Measurements from ENCODE around the gene UNC13D.
"Not testable (repeated sequence)": the region's sequence is repeated elsewhere in the genome, so short reads cannot be mapped to it uniquely, and the experiment has no call there.

The UNC13D gene

DNA sequence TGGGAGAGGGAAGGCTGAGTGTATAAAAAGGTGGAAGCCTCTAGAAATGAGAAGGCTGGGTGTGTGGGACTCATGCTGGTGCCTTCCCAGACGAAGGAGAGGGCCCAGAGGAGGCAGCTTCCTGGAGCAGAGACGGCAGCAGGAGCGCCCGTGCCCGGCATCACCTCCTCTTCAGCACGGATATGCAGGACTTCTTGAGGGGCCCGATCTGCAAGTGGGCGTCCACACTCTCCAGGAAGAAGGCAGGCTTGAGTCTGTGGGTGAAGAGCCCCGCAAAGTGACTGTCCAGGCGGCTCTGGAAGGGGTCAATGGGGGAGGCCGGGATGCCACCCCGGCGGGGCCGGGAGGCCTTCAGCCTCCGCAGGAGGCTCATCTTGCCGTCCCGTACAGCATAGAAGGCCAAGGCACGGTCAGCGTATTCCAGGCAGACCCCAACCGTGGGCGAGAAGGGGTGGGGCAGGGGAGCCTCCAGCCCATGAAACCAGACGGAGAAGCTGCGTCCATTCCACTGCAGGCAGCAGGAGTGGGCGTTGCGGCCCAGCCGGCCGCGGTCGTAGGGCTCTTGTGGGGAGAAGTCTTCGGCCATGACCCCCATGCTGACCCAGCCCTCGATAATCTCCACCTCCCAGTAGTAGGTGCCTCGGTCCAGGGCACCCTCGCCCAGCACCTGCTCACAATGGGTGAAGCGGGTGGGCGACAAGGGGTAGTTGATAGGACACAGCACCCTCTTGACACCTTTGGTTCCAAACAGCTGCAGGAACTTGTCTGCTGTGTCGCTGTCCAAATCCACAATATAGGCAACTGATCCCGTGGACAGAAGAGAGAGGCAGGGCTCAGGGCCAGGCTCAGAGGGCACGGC lies 30.3 kb upstream of the UNC13D start:
- DNase-seq = no peak

- DNase-seq = no peak
Measured at GRCh38 chr17:75873587-75874322, 29.6 kb upstream of the UNC13D start.

- DNase-seq = peak; percentile 66
Measured at GRCh38 chr17:75872434-75873351, 28.5 kb upstream of the UNC13D start.

- DNase-seq = not testable (repeated sequence)
Measured at GRCh38 chr17:75870228-75870627, 26.0 kb upstream of the UNC13D start.

DNA sequence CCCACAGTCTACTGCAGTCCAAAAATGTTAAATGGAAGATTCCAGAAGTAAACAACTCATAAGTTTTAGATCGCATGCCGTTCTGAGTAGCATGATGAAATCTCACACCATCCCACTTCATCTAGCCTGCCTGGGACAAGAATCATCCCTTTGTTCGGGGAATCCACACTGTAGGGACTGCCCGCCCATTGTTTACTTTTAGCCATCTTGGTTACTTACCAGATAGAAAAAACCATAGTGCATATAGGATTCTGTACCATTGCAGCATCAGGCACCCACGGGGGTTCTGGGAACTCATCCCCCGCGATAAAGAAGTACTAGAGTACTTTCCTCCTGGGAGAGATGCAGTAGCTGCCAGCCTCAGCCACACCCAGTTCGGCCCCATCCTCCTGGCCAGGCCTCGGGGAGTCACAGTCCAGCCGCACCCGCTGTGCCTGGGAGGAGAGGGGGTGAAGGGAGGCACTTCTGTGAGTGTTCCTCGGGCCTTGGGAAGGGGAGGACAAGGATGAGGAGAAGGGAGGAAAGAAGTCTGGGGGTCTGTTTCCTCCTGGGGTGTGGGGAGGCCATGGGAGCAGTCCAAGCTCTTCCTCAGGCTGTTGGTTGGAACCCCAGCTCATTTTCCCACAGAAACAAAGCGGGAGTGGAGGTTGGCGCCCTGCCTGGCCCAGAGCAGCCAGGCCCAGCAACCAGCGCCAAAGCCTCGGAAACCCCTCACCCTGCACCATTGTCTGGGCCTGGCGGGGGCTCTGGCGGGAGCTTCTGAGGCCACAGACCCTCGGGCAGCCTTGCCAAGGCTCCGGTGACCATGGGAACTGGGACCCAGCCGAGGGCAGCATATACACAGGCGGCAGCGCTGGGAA lies 25.3 kb upstream of the UNC13D start:
- no peak for DNase-seq

GRCh38 chr17:75868730-75869281 lies 24.6 kb upstream of the UNC13D start:
- not testable (repeated sequence) for DNase-seq

DNA sequence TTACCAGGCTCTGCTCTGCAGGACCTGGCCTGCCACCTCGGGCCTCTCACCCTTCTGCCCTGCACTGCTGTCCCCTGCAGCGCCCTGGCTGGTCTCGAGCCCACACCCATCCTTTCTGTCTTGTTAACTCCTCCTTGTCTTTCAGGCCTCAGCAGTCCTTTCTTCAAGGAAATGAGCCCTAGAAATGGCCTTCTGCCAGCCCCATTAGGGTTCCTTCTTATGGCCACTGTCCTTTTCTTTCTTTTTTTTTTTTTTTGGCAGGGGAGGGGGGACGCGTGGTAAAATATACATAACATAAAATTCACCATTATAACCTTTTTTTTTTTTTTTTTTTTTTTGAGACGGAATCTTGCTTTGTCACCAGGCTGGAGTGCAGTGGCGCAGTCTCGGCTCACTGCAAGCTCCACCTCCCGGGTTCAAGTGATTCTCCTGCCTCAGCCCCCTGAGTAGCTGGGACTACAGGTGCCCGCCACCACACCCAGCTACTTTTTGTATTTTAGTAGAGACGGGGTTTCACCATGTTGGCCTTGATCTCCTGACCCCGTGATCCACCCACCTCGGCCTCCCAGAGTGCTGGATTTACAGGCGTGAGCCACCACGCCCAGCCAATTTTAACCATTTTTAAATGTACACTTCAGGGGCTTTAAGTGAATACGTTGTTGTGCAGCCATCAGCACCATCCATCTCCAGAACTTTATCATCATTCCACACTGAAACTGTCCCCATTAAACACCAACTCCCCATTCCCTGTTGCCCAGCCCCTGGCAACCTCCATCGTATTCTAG lies 21.4 kb upstream of the UNC13D start:
- DNase-seq = not testable (repeated sequence)

- DNase-seq = not testable (repeated sequence)
Measured at GRCh38 chr17:75864887-75865286, 20.7 kb upstream of the UNC13D start.

DNA sequence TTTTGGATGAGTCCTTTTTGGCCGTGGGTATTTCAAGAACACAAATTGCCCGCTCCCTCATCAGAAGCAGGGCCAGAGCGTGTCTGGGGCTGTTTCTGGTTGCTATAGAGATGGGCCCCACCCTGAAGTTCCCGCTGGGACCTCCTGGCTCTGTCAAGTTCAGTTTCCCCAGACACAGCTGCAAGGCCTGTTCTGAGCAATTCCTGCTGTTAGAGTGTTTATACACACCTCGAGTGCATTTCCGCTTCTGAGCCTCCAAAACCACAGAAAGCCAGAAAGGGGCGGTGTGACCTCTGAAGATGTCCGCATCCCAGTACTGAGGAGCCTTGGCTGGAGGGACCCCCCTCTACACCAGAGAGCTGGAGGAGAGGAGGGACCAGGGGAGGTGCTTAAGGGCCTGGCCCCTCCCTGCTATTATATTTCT lies 20.3 kb upstream of the UNC13D start:
- peak; percentile 53 for DNase-seq

DNA sequence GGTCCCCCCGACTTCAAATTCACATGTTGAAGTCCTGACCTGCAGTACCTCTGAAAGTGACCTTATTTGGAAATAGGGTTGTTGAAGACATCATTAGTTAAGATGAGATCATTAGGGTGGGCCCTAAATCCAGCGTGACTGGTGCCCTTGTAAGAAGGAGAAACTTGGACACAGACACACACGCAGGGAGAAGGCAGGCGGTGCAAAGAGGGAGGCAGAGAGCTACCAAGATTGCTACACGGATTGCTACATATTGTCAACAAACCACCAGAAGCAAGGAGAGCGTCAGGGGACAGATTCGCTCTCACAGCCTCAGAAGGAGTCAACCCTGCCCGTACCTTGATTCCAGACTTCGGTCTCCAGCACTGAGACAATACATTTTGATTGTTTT lies 17.7 kb upstream of the UNC13D start:
- no peak for DNase-seq

DNA sequence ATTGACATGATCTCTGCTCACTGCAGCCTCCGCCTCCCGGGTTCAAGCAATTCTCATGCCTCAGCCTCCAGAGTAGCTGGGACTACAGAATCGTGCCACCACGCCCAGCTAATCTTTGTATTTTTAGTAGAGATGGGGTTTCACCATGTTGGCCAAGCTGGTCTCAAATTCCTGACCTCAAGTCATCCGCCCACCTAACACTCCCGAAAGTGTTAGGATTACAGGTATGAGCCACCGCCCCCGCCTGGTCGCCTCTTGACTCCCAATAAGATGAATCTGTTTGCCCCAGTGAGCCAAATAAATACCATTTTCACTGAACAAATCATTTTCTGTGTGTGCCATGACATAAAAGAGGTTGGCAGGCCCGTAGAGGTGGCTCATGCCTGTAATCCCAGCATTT lies 15.2 kb upstream of the UNC13D start:
- not testable (repeated sequence) for DNase-seq

- DNase-seq = peak; percentile 38
Measured at GRCh38 chr17:75856062-75856756, 12.0 kb upstream of the UNC13D start.

- peak; percentile 100 for DNase-seq
Measured at GRCh38 chr17:75855310-75856061, 11.3 kb upstream of the UNC13D start, which contains the start of gene WBP2. Gene WBP2, minus strand, starts transcription at chr17:75855335. Its CDS starts 38 bp downstream, at chr17:75855297.

- no peak for DNase-seq
Measured at GRCh38 chr17:75854881-75855309, 10.7 kb upstream of the UNC13D start.

DNA sequence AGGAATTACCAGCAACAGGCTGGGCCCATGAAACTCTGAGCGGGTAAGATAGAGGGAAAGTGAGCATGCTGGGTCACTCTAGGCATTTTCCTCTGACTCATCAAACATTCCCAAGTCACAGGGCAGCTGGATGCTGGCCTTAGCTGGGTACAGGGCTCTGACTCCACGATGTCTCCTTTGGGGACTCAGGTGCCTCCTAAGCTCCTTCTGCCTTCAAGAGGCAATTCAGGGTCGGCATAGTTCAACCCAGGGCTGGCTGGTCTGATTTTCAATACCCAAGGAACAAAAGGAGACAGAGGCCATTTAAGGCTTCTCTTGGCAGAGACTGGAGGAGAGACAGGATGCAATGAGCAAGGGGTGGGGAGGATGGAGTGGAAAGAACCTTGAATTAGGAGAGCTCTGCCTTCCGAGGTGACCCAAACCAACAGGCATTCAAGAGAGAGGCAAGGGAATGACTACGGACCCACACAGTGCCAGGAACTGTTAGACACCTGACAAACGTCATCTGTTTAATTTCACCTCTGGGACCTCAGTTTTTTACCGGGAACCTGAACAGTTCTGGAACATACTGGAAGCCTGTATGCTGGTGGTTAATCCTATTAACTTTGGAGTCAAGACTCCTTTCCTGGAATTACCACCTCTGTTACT lies 10.0 kb upstream of the UNC13D start:
- no peak for DNase-seq

DNA sequence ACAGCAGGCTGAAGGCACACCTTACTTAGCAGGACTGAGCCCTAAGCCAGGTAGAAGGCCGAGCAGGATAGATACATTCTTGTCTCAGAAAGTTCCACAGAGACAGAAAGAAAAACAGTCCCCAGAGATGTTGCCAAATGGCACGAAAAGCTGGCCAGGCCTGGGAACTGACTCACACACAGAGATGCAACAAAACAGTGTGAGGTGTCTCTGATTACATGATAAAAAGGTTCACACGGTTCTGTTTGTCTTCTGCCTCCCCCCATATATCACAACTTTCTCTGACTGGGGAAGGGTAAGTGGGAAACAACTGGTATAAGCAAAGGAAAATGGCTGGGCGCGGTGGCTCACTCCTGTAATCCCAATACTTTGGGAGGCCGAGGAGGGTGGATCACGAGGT lies 9.2 kb upstream of the UNC13D start:
- no peak for DNase-seq

DNA sequence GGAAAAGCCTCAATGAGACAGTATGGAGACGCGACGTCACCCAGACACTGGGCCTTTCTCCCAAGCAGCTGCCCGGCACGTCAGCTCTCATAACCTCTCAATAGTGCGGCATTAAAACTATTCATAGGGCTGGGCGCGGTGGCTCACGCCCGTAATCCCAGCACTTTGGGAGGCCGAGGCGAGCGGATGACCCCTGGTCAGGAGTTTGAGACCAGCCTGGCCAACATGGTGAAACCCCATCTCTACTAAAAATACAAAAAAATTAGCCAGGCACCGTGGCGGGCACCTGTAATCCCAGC lies 7.4 kb upstream of the UNC13D start:
- not testable (repeated sequence) for DNase-seq

GRCh38 chr17:75850928-75851692 lies 6.9 kb upstream of the UNC13D start:
- no peak for DNase-seq
